ENCODE results near the gene MT1B. TPM values are rescaled to one million over a fixed set of nuclear protein-coding genes. Genes with fewer than 3 reads are reported as not detected.

Gene MT1B
- total RNA-seq, 1 experiment from 2014 or later, result not detected

- H3T11ph ChIP-seq (ENCODE audit: low read length), result no peak overlapping the region
These were observed 33.4 kb downstream of the MT1B start for GRCh38 chr16:56684926-56685590.

More at GRCh38 chr16:56684926-56685590, 33.4 kb downstream of the MT1B start:
- Histone ChIP-seq H3K56ac (ENCODE audit: insufficient read length, low read depth, low read length) (no peak overlapping the region), H4K5ac (ENCODE audit: insufficient read length, low read depth, low read length) (no peak overlapping the region), H2AK5ac (ENCODE audit: insufficient read length, low read length) (no peak overlapping the region), H2BK15ac (ENCODE audit: low read depth, low read length) (no peak overlapping the region), H3K23me2 (ENCODE audit: insufficient read length, low read depth, low read length, poor library complexity, severe bottlenecking) (peaks cover 8% of the 10 kb centered on the region), H3K23ac (ENCODE audit: insufficient read length, low read depth, low read length) (no peak overlapping the region), H2BK20ac (ENCODE audit: low read depth, low read length, poor library complexity, severe bottlenecking) (no peak overlapping the region), H3K9me3 (ENCODE audit: control insufficient read depth, low read depth, low read length) (no peaks in the 10 kb centered on the region), H3K9ac (ENCODE audit: extremely low read depth, insufficient read length, low read length) (no peak overlapping the region), H3K4me2 (ENCODE audit: insufficient read depth, insufficient read length, low read length) (no peak overlapping the region), H4K8ac (replicated peaks; ENCODE audit: insufficient read length, low read depth, low read length) (no peak overlapping the region), H2BK120ac (ENCODE audit: low read depth, low read length, poor library complexity, severe bottlenecking) (no peak overlapping the region), H3K79me2 (ENCODE audit: insufficient read depth, low read length) (no peaks in the 10 kb centered on the region), H2BK5ac (ENCODE audit: insufficient read length, low read length) (no peak overlapping the region), H3K27ac (ENCODE audit: insufficient read length, low read depth, low read length) (no peak overlapping the region), H3K4ac (ENCODE audit: low read depth, low read length) (no peak overlapping the region), H3K14ac (ENCODE audit: insufficient read depth, low read length) (no peak overlapping the region), H3K18ac (ENCODE audit: insufficient read length, low read depth, low read length) (no peak overlapping the region), H2BK12ac (ENCODE audit: insufficient read length, low read depth, low read length) (no peak overlapping the region), H4K91ac (ENCODE audit: insufficient read length, low read depth, low read length) (no peak overlapping the region), H3K79me1 (ENCODE audit: insufficient read depth, low read depth, low read length, poor library complexity, severe bottlenecking) (no peaks in the 10 kb centered on the region), H2AFZ (ENCODE audit: low read length) (no peak overlapping the region), H3K4me1 (ENCODE audit: insufficient read depth, low read length) (no peaks in the 10 kb centered on the region), H3K27me3 (ENCODE audit: insufficient read depth, low read length) (no peaks in the 10 kb centered on the region), H4K20me1 (ENCODE audit: control insufficient read depth, insufficient read depth, insufficient read length) (no peaks in the 10 kb centered on the region)
- H3K27me3 Mint-ChIP-seq (ENCODE audit: low read depth), result peaks cover 53% of the 10 kb centered on the region
- H3K4me1 Mint-ChIP-seq, result peaks cover 26 to 28% of the 10 kb centered on the region in 2 experiments
- no peak for DNase-seq
- WGBS (ENCODE audit: extremely low coverage, insufficient read length, low lambda C conversion rate), result no CpG with 5 or more reads among the region's 4 CpGs
- no peak for TF ChIP-seq CTCF (conservative IDR thresholded peaks at IDR 0.05)
- peaks cover 3 to 13% (median 8%) of the 10 kb centered on the region in 3 experiments; a peak in 6 of 7 replicates for H3K36me3 Mint-ChIP-seq (ENCODE audit: insufficient read depth in 1 of 3, low read depth in 3 of 3)
- H3K4me3 Mint-ChIP-seq, result no peak overlapping the region
- H3K9me3 Mint-ChIP-seq, result peaks cover 9 to 11% of the 10 kb centered on the region in 2 experiments
- H3K27ac Mint-ChIP-seq, result no peak overlapping the region

Measured in H9 (cell line).